ENCODE results near the gene TLX2.
"Not testable (repeated sequence)": the region's sequence is repeated elsewhere in the genome, so short reads cannot be mapped to it uniquely, and the experiment has no call there.

Gene TLX2

GRCh38 chr2:74554820-74555531 lies 40.7 kb downstream of the TLX2 start:
- peak; percentile 90 for DNase-seq

GRCh38 chr2:74555610-74556103 lies 41.4 kb downstream of the TLX2 start:
- DNase-seq = no peak

- DNase-seq = no peak
These were observed 41.9 kb downstream of the TLX2 start for GRCh38 chr2:74556159-74556558.

- no peak for DNase-seq
These were observed 42.7 kb downstream of the TLX2 start for GRCh38 chr2:74556831-74557370.

GRCh38 chr2:74558284-74559230 lies 44.3 kb downstream of the TLX2 start:
- no peak for DNase-seq

- no peak for DNase-seq
These were observed 45.7 kb downstream of the TLX2 start for GRCh38 chr2:74559912-74560311.

- DNase-seq = no peak
These were observed 46.3 kb downstream of the TLX2 start for GRCh38 chr2:74560591-74560990.

GRCh38 chr2:74561022-74561421 lies 46.8 kb downstream of the TLX2 start:
- DNase-seq = not testable (repeated sequence)

- DNase-seq = no peak
These were observed 48.0 kb downstream of the TLX2 start for GRCh38 chr2:74562126-74562775.

GRCh38 chr2:74564222-74564621 lies 50.0 kb downstream of the TLX2 start:
- DNase-seq = no peak

GRCh38 chr2:74566076-74566753 lies 52.0 kb downstream of the TLX2 start:
- no peak for DNase-seq

- no peak for DNase-seq
These were observed 52.5 kb downstream of the TLX2 start for GRCh38 chr2:74566754-74567085.

Data from right kidney (tissue), 1 donor.